Caco-2 (cell line): ENCODE measurements around the gene CDK2AP2. TPM values are rescaled to one million over a fixed set of nuclear protein-coding genes. Genes with fewer than 3 reads are reported as not detected.

Experiments
- BruUV-seq: library from RNA; stranded (reverse); fragments of 400-500 nt; replicated peaks from 2 replicates; lab custom pipeline; 2021; lab: Mats Ljungman, UMichigan
- CTCF ChIA-PET: fragments of 300-600 bp; sonication (Branson Sonifier 250); formaldehyde crosslinking; loops from one replicate; lab custom pipeline; 2022; ENCODE audit warnings: antibody characterized with exemption; lab: Charles Lee
- POLR2A ChIA-PET: fragments of 300-600 bp; sonication (Branson Sonifier 250); formaldehyde crosslinking; loops from one replicate; lab custom pipeline; 2022; ENCODE audit warnings: antibody characterized with exemption; lab: Charles Lee
- DNase-seq, 2 experiments: peaks; one replicate each; pipeline versions ENCODE4 v3.0.0 to v3.0.0-alpha.2; 2020 to 2022
- H3K27me3 ChIP-seq: replicated peaks from 2 replicates; pipeline ENCODE4 v1.6.0; 2011; ENCODE audit warnings: low read length; ENCODE audit not compliant: control insufficient read depth, insufficient read depth
- H3K36me3 ChIP-seq: 2 replicates; pipeline ENCODE4 v1.5.1; 2011; ENCODE audit warnings: low read length; ENCODE audit not compliant: control insufficient read depth, insufficient read depth
- H3K4me1 ChIP-seq: fragments of 250-450 bp; sonication (Bioruptor Pico); 2 replicates; pipeline ENCODE4 v1.5.1; 2020; ENCODE audit warnings: mild to moderate bottlenecking
- H3K4me3 ChIP-seq: 2 replicates; pipeline ENCODE4 v1.5.1; 2011; ENCODE audit warnings: low read depth, mild to moderate bottlenecking, control low read depth, low read length
- H3K9me3 ChIP-seq: fragments of 250-450 bp; sonication (Bioruptor Pico); 2 replicates; pipeline ENCODE4 v1.5.1; 2020; ENCODE audit warnings: mild to moderate bottlenecking, moderate library complexity
- H3K27ac Mint-ChIP-seq: one replicate; pipeline ENCODE4 v1.8.0; 2022; ENCODE audit warnings: mixed read lengths; ENCODE audit not compliant: unreplicated experiment
- H3K27me3 Mint-ChIP-seq: one replicate; pipeline ENCODE4 v1.8.0; 2022; ENCODE audit warnings: mixed read lengths; ENCODE audit not compliant: insufficient read depth, unreplicated experiment
- H3K36me3 Mint-ChIP-seq: one replicate; pipeline ENCODE4 v1.8.0; 2022; ENCODE audit warnings: mild to moderate bottlenecking, mixed read lengths; ENCODE audit not compliant: insufficient read depth, unreplicated experiment
- H3K4me1 Mint-ChIP-seq: one replicate; pipeline ENCODE4 v1.8.0; 2022; ENCODE audit warnings: low read depth, mixed read lengths; ENCODE audit not compliant: unreplicated experiment
- H3K4me3 Mint-ChIP-seq: one replicate; pipeline ENCODE4 v1.8.0; 2022; ENCODE audit warnings: mild to moderate bottlenecking, moderate library complexity, mixed read lengths; ENCODE audit not compliant: unreplicated experiment
- H3K9me3 Mint-ChIP-seq: one replicate; pipeline ENCODE4 v1.8.0; 2022; ENCODE audit warnings: mixed read lengths; ENCODE audit not compliant: unreplicated experiment
- intact Hi-C: fragments of 100-400 bp; cut with micrococcal nuclease; formaldehyde crosslinking; loops from one replicate; pipeline ENCODE4 v1.10.0; 2022; ENCODE audit not compliant: unreplicated experiment
- total RNA-seq: library from RNA; stranded (reverse); gene quantifications from 2 replicates; pipeline ENCODE4 v1.2.3, GENCODE V29; 2022
- TF ChIP-seq, protein P1 (sequence below), 2 experiments: fragments of 200-600 bp in 1 of 2; IDR thresholded peaks; 1 replicate in 1 of 2; 2 replicates in 1 of 2; pipeline versions ENCODE4 v1.5.1 to v1.8.0; 2011 to 2022; ENCODE audit warnings: antibody characterized with exemption in 1 of 2, control low read depth in 1 of 2, inconsistent platforms in 1 of 2, low read depth in 1 of 2, low read length in 1 of 2, mild to moderate bottlenecking in 1 of 2, moderate library complexity in 1 of 2; ENCODE audit not compliant: insufficient read depth in 1 of 2, severe bottlenecking in 1 of 2, unreplicated experiment in 1 of 2

The CDK2AP2 gene
- total RNA-seq, 1 experiment from 2014 or later, result 99.4 TPM

DNA sequence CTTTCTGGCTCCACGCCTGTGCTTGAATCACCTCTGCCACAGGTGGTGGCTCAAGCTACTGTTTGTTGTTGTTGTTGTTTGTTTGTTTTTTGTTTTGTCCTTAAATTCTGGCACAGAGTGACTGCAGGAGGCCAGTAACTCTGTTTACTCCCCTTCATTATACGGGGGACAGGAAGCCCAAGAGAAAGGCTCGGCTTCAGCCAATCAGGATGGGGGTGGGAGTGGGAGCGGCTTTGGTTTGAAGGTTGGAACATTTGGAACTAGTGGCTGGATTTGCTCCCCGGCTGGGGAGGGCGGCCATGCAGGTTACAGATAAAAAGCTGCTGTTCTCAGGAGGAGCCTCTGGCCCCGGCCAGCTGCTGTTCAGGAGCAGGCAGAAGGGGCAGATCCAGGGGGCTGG is 35.0 kb upstream of the CDK2AP2 start:
- Mint-ChIP-seq H3K4me1 (no peaks in the 10 kb centered on the region), H3K4me3 (no peak overlapping the region), H3K27ac (no peak overlapping the region), H3K27me3 (no peaks in the 10 kb centered on the region), H3K9me3 (peaks cover 19% of the 10 kb centered on the region), H3K36me3 (no peaks in the 10 kb centered on the region)
- TF ChIP-seq, protein P1, sequence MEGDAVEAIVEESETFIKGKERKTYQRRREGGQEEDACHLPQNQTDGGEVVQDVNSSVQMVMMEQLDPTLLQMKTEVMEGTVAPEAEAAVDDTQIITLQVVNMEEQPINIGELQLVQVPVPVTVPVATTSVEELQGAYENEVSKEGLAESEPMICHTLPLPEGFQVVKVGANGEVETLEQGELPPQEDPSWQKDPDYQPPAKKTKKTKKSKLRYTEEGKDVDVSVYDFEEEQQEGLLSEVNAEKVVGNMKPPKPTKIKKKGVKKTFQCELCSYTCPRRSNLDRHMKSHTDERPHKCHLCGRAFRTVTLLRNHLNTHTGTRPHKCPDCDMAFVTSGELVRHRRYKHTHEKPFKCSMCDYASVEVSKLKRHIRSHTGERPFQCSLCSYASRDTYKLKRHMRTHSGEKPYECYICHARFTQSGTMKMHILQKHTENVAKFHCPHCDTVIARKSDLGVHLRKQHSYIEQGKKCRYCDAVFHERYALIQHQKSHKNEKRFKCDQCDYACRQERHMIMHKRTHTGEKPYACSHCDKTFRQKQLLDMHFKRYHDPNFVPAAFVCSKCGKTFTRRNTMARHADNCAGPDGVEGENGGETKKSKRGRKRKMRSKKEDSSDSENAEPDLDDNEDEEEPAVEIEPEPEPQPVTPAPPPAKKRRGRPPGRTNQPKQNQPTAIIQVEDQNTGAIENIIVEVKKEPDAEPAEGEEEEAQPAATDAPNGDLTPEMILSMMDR (IDR thresholded peaks at IDR 0.05; ENCODE audit: insufficient read depth in 1 of 2, low read depth in 1 of 2, low read length in 1 of 2, severe bottlenecking in 1 of 2, unreplicated experiment in 1 of 2), result no peak
- no TSS peak for BruUV-seq
- H3K36me3 ChIP-seq, result no peaks in the 10 kb centered on the region
- ChIA-PET POLR2A (no interaction called here), CTCF (no interaction called here)
- intact Hi-C loops, result no loop called here
- no peaks in the 10 kb centered on the region; the same call in 1 of the 2 replicates for H3K9me3 ChIP-seq
- DNase-seq, result no peak
- no peaks in the 10 kb centered on the region for H3K27me3 ChIP-seq
- no peak overlapping the region for H3K4me3 ChIP-seq
- peaks cover 8% of the 10 kb centered on the region; the same call in 1 of the 2 replicates for H3K4me1 ChIP-seq

DNA sequence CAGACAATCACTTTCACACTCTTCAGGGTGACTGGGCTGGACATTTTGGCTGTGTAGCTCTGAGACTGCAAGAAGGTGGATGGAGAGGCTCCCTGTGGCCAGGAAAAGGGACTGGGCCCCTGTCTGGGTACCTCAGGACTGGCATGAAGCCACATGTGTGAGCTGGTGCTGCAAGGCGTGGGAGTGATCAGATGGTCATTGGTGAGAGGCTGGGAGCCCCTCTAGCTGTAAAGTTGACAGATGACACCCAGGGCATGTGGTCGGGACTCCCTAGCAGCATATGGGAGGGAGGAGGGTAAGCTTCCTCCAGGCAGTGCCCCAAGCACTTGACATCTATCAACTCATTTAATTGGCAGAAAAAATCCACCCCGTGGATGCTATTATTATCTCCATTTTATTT is 34.2 kb upstream of the CDK2AP2 start:
- Mint-ChIP-seq H3K4me3 (no peak overlapping the region), H3K27me3 (no peaks in the 10 kb centered on the region), H3K27ac (no peak overlapping the region), H3K4me1 (no peaks in the 10 kb centered on the region), H3K36me3 (no peaks in the 10 kb centered on the region), H3K9me3 (peaks cover 21% of the 10 kb centered on the region)
- intact Hi-C loops, result no loop called here
- TF ChIP-seq, protein P1 (IDR thresholded peaks at IDR 0.05; ENCODE audit: insufficient read depth in 1 of 2, low read depth in 1 of 2, low read length in 1 of 2, severe bottlenecking in 1 of 2, unreplicated experiment in 1 of 2), result no peak
- Histone ChIP-seq H3K4me3 (no peak overlapping the region), H3K9me3 (no peaks in the 10 kb centered on the region; the same call in 1 of the 2 replicates), H3K36me3 (no peaks in the 10 kb centered on the region), H3K4me1 (peaks cover 8% of the 10 kb centered on the region; the same call in 1 of the 2 replicates), H3K27me3 (no peaks in the 10 kb centered on the region)
- ChIA-PET CTCF (no interaction called here), POLR2A (no interaction called here)
- BruUV-seq, result no TSS peak
- no peak for DNase-seq

DNA sequence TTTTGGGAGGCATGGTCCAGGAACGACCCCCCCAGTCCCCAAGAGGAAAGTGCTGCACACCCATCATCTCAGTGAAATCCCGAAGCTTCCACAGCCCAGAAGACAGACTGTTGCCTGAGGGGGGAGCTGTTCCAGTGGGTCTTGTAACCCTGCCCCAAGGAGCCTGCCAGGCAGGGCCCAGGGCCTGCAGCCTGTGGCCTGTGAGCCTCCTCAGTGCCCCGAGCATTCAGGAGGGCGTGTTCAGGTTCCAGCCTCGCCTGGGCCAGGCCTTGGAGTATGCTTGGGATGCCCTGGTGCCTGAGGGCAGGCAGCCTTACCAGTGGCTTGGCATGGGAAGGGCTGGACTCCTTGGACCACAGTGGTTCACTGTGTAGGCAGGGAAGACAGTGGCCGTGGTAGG is 33.2 kb upstream of the CDK2AP2 start:
- no peak for DNase-seq
- BruUV-seq, result no TSS peak
- H3K4me3 Mint-ChIP-seq, result no peak overlapping the region
- ChIA-PET POLR2A (no interaction called here), CTCF (no interaction called here)
- TF ChIP-seq, protein P1 (IDR thresholded peaks at IDR 0.05; ENCODE audit: insufficient read depth in 1 of 2, low read depth in 1 of 2, low read length in 1 of 2, severe bottlenecking in 1 of 2, unreplicated experiment in 1 of 2), result no peak
- Histone ChIP-seq H3K4me3 (no peak overlapping the region), H3K4me1 (peaks cover 8% of the 10 kb centered on the region; the same call in 1 of the 2 replicates), H3K9me3 (peaks cover 4% of the 10 kb centered on the region; the same call in 1 of the 2 replicates), H3K27me3 (no peaks in the 10 kb centered on the region), H3K36me3 (no peaks in the 10 kb centered on the region)
- H3K9me3 Mint-ChIP-seq, result peaks cover 21% of the 10 kb centered on the region
- H3K4me1 Mint-ChIP-seq, result no peaks in the 10 kb centered on the region
- H3K27me3 Mint-ChIP-seq, result no peaks in the 10 kb centered on the region
- intact Hi-C loops, result no loop called here
- no peak overlapping the region for H3K27ac Mint-ChIP-seq
- H3K36me3 Mint-ChIP-seq, result no peaks in the 10 kb centered on the region
